Right lobe of liver (tissue), 6 donors: Measurements from ENCODE around the gene STON2. TPM values are rescaled to one million over a fixed set of nuclear protein-coding genes. Genes with fewer than 3 reads are reported as not detected.

ENCODE experiments used
- ATAC-seq, 4 donors: fragments of 200-7000 bp; cut with Tn5 transposase; one replicate each; pipeline ENCODE4 v1.9.1; 2020; ENCODE audit warnings: mild to moderate bottlenecking in 4 of 4, moderate library complexity in 4 of 4
- DNase-seq, 3 donors: peaks; one replicate each; pipeline ENCODE4 v3.0.0-alpha.2; 2020
- H3K27ac ChIP-seq, 3 donors: fragments of 200-600 bp; one replicate each; pipeline ENCODE4 v1.8.0; 2022
- H3K27me3 ChIP-seq, 2 donors: fragments of 200-600 bp; one replicate each; pipeline ENCODE4 v1.8.0; 2022
- H3K36me3 ChIP-seq, 4 donors: fragments of 200-600 bp; sonication (generic) in 1 of 4; one replicate each; pipeline versions ENCODE4 v1.5.1 to v1.8.0; 2017 to 2022; ENCODE audit warnings: control low read depth in 1 of 4
- H3K4me1 ChIP-seq, 4 donors: fragments of 200-600 bp; sonication (generic) in 1 of 4; one replicate each; pipeline versions ENCODE4 v1.5.1 to v1.8.0; 2017 to 2022; ENCODE audit warnings: control low read depth in 1 of 4
- H3K4me3 ChIP-seq, 3 donors: fragments of 200-600 bp; one replicate each; pipeline ENCODE4 v1.8.0; 2022
- H3K9me3 ChIP-seq, 4 donors: fragments of 200-600 bp; sonication (generic) in 1 of 4; one replicate each; pipeline versions ENCODE4 v1.5.1 to v1.8.0; 2017 to 2022; ENCODE audit warnings: control low read depth in 1 of 4
- CTCF ChIP-seq, 4 donors: fragments of 200-600 bp in 3 of 4; fragments of 450-650 bp in 1 of 4; IDR thresholded peaks; one replicate each; pipeline versions ENCODE4 v1.5.1 to v1.8.0; 2016 to 2022; ENCODE audit warnings: antibody characterized with exemption in 4 of 4, mild to moderate bottlenecking in 2 of 4
- POLR2A ChIP-seq: fragments of 450-650 bp; IDR thresholded peaks from one replicate; pipeline ENCODE4 v1.6.1; 2017; ENCODE audit warnings: antibody characterized with exemption, mild to moderate bottlenecking
- WGBS: methylation state at CpG from one replicate; pipeline ENCODE4 v1.1.6; 2018; ENCODE audit warnings: low coverage, low lambda C conversion rate; ENCODE audit not compliant: insufficient coverage; ENCODE audit errors: missing lambda C conversion rate; 5-methylcytosine and 5-hydroxymethylcytosine counted together
- intact Hi-C, 2 donors: fragments of 100-400 bp; cut with DNase I; formaldehyde crosslinking; loops; one replicate each; pipeline versions ENCODE4 v1.11.2 to v1.14.1; 2022
- total RNA-seq, 6 experiments: library from RNA; depleted of rRNA in 2 of 6; stranded (reverse); fragments of >200 nt in 2 of 6; fragmentation: NEBNext Ultra II Directional in 3 of 6; extraction: Animal tissue kit (Norgen Biotek cat#: 25700) in 3 of 6; gene quantifications; one replicate each; pipeline versions ENCODE4 v1.1.0 to v1.2.4, GENCODE V29; 2016 to 2023
- donor health status: DM: no; HTN: yes; CAD: no.
- donor health status: DM: no; HTN: no; CAD: no.
- donor health status: DM: no; HTN: no; CAD: no.
- donor health status: DM: no; HTN: yes; CAD: no.
- donor health status: DM: no; HTN: yes; CAD: no.

The STON2 gene
- total RNA-seq, 6 experiments from 2014 or later, result 4.9 to 23.7 (median 10.7) TPM

GRCh38 chr14:81348061-81348460, 52.1 kb downstream of the STON2 start:
- intact Hi-C loops, result no loop called here

GRCh38 chr14:81345781-81346180, 54.3 kb downstream of the STON2 start:
- Histone ChIP-seq H3K9me3 (no peaks in the 10 kb centered on the region), H3K4me3 (no peak overlapping the region), H3K4me1 (no peaks in the 10 kb centered on the region), H3K27ac (no peak overlapping the region), H3K36me3 (no peaks in the 10 kb centered on the region), H3K27me3 (no peaks in the 10 kb centered on the region)
- intact Hi-C loops, result no loop called here
- ATAC-seq (no peak), DNase-seq (no peak)
- TF ChIP-seq POLR2A (no peak), CTCF (IDR thresholded peaks at IDR 0.05) (no peak)
- 100% methylated on average over 2 of the region's 2 CpGs for WGBS

More at GRCh38 chr14:81348061-81348460, 52.1 kb downstream of the STON2 start:
- no peak for DNase-seq
- 64% methylated on average over 2 of the region's 2 CpGs for WGBS
- Histone ChIP-seq H3K36me3 (no peaks in the 10 kb centered on the region), H3K4me3 (no peak overlapping the region), H3K27me3 (no peaks in the 10 kb centered on the region), H3K27ac (no peak overlapping the region), H3K4me1 (no peaks in the 10 kb centered on the region), H3K9me3 (no peaks in the 10 kb centered on the region)
- no peak for ATAC-seq
- TF ChIP-seq POLR2A, result no peak
- TF ChIP-seq CTCF (IDR thresholded peaks at IDR 0.05), result no peak

- no peaks in the 10 kb centered on the region for H3K4me1 ChIP-seq
- intact Hi-C loops, result no loop called here
- ATAC-seq (no peak), DNase-seq (no peak)
- H3K36me3 ChIP-seq, result no peaks in the 10 kb centered on the region
- 93% methylated on average over 3 of the region's 3 CpGs for WGBS
- no peak overlapping the region for H3K4me3 ChIP-seq
- H3K27me3 ChIP-seq, result no peaks in the 10 kb centered on the region
- H3K9me3 ChIP-seq, result no peaks in the 10 kb centered on the region
- no peak for TF ChIP-seq CTCF (IDR thresholded peaks at IDR 0.05)
- TF ChIP-seq POLR2A, result no peak
- no peak overlapping the region for H3K27ac ChIP-seq
These were observed 55.5 kb downstream of the STON2 start for GRCh38 chr14:81344481-81345160.

DNA sequence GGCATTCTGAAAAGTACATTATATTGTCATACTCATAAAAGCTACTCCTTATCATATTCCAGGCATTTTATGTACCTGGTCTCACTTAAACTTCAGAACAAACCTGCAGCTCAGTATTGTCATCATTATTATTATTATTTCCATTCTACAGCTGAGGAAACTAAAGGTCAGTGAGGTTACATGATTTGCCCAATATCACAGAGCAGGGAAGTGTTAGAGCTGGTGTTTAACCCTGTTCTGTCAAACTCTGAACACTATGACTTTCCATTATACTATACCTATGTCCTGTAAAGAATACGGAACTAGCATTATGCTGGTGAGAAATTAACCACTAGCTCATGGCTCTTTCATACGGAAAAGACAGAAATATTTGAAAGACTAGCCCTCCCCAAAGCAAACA, 56.4 kb downstream of the STON2 start:
- Histone ChIP-seq H3K4me1 (no peaks in the 10 kb centered on the region), H3K36me3 (no peaks in the 10 kb centered on the region), H3K9me3 (no peaks in the 10 kb centered on the region), H3K4me3 (no peak overlapping the region), H3K27ac (no peak overlapping the region), H3K27me3 (no peaks in the 10 kb centered on the region)
- WGBS, result 72% methylated on average over 2 of the region's 2 CpGs
- intact Hi-C loops, result no loop called here
- ATAC-seq (no peak), DNase-seq (no peak)
- TF ChIP-seq CTCF (IDR thresholded peaks at IDR 0.05), result no peak
- no peak for TF ChIP-seq POLR2A
